DOHH2 (cell line): ENCODE results near the gene GRXCR1.

Source experiments
- EZH2phosphoT487 ChIP-seq: fragments of 200-600 bp; sonication (generic); IDR thresholded peaks from 2 replicates; pipeline ENCODE4 v1.6.1; 2017; ENCODE audit warnings: borderline replicate concordance, mild to moderate bottlenecking, antibody characterized with exemption, low read length, moderate library complexity, mixed read lengths
- TF ChIP-seq, protein P1 (sequence below): fragments of 200-600 bp; sonication (generic); IDR thresholded peaks from one replicate; pipeline ENCODE4 v1.5.1; 2014; ENCODE audit warnings: antibody characterized with exemption, mild to moderate bottlenecking, low read depth, low read length; ENCODE audit not compliant: poor library complexity, severe bottlenecking

DNA sequence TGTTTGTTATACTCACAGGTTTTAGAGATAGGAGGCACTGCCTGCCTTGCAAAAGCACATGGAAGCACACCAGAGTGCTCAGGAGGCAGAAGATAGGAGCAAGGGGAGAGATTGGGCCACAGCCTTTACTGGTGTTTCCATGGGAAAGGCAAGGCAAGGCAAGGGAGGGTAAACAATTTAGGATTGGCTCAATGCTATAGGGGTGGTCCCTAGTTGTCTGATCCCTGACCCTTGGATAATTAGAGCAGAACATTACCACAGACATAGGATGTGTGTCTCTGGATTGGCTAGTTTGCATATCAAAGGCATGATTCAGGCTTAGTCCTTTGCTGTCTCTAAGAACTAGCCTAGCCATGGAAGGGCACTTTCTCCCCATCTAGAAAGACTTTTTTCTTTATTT, 36.1 kb downstream of the GRXCR1 start:
- TF ChIP-seq, protein P1, sequence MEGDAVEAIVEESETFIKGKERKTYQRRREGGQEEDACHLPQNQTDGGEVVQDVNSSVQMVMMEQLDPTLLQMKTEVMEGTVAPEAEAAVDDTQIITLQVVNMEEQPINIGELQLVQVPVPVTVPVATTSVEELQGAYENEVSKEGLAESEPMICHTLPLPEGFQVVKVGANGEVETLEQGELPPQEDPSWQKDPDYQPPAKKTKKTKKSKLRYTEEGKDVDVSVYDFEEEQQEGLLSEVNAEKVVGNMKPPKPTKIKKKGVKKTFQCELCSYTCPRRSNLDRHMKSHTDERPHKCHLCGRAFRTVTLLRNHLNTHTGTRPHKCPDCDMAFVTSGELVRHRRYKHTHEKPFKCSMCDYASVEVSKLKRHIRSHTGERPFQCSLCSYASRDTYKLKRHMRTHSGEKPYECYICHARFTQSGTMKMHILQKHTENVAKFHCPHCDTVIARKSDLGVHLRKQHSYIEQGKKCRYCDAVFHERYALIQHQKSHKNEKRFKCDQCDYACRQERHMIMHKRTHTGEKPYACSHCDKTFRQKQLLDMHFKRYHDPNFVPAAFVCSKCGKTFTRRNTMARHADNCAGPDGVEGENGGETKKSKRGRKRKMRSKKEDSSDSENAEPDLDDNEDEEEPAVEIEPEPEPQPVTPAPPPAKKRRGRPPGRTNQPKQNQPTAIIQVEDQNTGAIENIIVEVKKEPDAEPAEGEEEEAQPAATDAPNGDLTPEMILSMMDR = no peak
- TF ChIP-seq EZH2phosphoT487 = no peak
